Activated CD4-positive, CD25-positive, alpha-beta regulatory T cell treated with anti-CD3 and anti-CD28 coated beads, Interleukin-2, amount 50 U/mL, for 16 hours (primary cell): ENCODE data around the gene BMAL1.

ENCODE experiments used
- DNase-seq: peaks from one replicate; pipeline ENCODE4 v3.0.0-alpha.2; 2020; ENCODE audit warnings: low read depth, low spot score

Gene BMAL1

DNA sequence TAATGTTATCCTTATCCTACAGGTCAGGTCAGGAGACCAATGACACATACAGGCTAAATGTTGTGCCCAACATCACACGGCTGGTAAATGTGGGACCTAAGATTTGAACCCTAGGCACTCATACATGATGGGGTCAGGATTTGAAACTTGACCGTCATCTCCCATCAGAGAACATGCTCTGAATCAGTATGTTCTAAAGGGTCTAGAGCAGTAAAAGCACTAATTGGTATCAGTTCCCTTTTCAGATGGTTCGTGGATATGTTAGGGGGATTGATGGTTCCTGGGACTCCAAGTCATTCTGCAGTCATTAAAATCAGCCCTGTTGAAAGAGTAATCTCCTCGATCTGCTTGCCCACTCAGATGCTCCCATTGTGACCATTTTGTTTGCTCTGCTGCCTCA lies 65.5 kb downstream of the BMAL1 start:
- no peak for DNase-seq

DNA sequence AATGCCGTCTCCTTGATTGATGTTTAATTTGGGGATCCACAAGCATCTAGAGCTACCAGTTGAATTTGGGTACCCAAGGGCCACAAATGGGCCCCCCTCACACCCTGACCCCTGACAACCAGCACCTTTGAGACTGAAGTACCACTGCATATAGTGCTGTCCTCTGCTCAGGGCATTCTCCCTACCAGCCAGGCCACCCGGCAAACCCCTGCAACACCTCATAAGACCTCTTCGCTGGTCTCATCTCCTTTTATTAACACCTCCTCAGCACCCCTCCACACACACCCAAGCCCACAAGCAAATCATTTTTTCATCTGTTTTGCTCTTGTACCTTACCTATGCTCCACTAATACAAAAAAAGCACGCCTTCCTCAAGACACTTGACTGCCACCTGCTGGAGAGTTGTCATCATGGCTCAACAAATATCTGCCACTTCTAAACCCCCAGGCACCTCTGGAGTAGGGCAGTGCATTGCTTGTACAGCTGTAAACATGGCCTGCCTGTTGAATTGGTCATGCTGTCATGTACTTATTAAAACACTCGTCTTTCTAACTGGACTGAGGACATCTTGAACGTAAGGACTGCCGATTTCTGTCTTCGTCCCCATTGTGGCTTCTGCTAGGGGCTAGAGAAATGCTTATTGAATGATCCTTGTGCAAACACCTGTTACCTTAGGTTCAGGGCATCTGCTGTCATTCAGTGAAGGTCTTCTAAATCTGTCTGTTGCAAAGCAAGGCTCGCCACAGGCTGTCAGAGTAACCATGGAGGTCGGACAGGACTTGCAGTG lies 66.5 kb downstream of the BMAL1 start:
- peak; percentile 52 for DNase-seq

DNA sequence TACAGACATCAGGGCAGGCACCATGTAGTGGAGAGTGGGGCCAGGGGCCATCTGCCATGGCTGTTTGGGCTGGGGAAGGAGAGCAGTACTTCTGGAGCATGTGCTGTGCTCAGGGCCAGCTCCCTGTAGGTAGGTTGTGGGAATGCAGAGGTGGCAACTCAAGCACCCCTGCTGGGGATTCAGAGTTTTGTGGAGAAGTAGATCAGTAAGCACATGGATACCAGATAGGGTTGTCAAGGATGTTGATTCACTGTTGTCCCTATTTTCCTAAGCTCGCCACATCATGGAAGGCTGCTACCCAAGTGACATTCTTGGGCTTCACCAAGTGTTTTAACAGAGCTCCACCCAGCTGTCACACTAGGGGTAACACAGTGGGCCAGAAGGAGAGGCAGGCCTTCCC lies 67.2 kb downstream of the BMAL1 start:
- no peak for DNase-seq

DNA sequence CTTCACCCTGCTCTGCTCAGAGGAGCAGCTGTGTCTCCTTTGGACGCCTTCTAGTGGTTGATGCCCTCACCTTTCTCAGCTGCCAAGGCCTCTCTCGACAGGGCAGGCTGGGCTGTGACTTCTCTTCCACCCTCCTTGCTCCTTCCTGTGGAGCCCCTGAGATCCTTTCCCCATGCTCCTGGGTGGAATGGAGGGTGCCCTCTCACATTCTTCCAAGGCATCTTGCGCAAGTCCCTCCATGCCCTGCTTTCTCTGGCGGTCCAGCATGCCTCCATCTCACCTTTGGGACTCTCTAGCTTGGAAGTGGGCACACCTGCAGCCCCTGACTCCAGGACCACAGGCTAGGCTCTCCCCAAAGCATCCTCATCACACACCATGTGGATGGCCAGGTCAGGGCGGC lies 68.9 kb downstream of the BMAL1 start:
- DNase-seq = no peak

DNA sequence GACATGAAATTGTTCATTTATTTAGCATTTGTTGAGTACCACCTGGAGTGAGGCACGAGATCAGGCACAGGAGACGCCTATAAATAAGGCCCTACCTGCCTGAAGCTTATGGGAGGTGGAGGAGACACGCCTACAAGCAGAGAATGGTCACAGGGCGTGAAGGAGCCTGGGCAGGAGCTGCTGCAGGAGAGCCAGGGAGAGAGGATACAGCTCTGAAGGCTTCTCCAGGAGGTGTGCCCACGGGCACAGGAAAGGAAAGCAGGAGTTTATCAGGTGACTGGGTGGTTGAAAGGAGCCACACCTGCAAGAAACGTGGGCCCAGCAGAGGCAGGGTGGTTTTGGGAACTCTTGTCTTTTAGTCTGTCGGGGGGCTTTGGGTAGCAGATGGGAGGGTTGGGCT lies 70.3 kb downstream of the BMAL1 start:
- no peak for DNase-seq

DNA sequence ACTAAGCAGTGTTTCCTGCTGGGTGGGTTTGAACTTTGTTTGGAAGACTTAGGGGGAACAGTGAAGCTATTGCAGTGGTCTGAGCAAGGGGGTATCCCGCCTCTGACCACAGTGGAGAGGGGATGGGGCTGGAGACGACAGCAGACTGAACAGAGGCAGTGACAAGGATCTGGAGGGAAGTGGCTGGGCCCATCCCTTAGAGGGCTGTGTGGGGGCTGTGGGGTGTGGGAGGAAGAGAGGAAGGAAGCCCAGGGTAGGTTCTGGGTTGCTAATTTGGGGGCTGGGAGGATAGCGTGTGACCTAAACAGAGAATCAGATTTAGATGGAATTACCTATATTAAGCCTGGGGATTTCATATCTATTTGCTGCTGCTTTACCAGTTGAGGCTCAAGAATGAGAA lies 70.7 kb downstream of the BMAL1 start:
- DNase-seq = no peak

DNA sequence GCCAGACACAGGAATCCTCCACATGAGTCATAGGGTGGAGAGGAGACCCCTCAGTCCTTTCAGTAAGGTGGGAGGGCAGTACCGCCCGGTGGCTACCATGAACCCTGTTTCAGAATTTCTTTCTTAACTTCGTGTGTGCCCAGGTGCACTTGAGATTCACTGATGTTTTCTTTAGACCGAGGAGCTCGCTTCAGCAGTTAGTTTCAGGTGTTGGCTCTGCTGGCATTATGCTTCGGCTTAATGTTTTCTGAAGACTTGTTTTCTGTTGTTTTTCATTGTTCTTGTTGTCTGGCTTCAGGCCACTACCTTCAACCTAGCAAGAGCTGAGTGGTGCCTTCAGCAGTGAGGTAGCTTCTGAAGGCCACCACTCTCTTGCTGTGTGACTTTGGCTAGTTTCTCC lies 71.5 kb downstream of the BMAL1 start:
- no peak for DNase-seq

DNA sequence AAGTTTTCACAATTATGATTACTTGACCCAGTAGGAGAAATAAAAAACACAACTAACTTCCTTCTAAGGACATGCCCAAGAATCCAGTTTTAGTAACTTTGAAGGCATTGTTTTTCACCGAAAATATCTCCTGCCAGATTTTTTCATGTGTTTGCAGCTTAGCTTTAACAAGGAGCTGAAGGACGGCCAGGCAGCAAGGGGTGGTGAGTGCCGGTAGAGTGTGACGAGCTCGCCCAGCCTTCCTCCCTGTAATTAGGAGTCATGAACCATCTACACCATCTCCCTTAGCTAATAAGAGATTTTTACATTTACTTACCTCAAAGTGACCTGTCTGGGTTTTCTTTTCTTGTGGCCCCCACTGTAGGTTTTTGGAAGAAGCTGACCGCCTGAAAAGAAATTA lies 72.0 kb downstream of the BMAL1 start:
- DNase-seq = no peak

DNA sequence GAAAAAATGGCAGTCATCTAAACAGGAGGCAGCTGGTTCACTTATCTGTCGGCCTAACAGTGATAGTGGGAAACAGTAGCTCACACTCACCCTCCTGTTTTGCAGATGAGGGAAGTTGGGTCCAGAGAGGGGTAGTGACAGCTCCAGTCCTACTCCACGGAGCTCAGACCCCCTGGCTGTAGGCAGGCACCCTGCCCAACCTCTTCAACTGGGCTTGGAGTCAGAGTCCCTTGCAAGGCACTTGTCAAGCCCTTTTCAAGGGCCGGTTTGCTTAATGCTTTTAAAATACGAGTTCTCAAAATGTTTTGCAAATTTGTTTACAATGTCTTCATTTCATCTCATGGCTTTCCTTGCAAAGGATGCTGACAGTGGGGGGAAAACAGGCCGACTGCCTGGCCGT lies 75.1 kb downstream of the BMAL1 start:
- no peak for DNase-seq

DNA sequence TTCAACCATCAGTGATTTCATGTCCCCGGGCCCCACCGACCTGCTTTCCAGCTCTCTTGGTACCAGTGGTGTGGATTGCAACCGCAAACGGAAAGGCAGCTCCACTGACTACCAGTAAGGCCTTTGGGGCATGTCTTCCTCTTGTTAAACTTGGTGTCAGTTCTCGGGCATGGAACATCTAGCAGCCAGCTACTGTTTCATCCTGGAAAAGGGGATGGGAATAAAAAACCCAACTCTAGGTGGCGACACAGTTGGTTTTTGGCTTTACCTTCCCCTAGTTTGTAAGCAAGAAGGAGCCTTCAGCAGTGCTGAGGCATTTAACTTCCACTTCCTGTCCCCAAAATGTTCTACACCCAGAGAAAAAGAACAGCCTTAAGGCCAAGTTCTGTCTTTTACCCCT lies 76.7 kb downstream of the BMAL1 start:
- DNase-seq = no peak

DNA sequence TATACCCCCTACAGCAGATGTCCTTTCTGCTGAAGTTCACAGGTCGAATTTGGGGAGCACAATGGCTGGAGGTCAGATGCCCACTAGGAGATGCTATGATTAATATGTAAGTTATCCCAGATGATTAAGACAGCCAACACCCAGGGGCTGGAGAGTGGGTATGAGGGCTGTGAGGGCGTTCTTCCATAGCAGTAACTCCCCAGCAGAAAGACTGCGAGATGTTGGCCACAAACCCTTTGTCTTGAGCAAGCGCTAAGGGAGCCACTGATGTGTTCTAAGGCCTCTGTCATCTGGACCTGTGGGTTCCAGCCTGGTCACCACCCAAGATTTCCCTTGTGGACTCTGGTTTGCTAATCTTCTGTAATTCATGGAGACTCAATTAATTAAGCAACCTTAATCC lies 77.6 kb downstream of the BMAL1 start:
- no peak for DNase-seq

DNA sequence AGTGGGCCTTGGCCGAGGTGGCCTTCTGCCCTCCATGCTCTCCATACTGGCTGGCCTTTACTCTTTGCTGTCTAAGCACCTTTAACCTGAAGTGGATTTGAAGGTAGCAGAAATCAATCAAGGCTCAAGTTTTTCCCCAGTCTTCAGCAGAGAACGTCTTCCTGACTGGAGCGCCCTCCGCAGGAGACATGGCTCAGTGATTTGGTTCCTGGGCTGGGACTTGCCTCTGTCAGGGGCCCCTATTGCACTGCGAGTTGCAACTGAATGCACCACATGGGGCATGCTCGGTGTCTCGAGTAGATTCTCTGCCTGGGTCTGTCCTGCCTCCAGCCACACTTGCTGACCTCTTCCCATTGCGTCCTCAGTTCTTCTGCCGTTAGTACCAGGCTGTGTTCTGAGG lies 79.6 kb downstream of the BMAL1 start:
- DNase-seq = no peak

DNA sequence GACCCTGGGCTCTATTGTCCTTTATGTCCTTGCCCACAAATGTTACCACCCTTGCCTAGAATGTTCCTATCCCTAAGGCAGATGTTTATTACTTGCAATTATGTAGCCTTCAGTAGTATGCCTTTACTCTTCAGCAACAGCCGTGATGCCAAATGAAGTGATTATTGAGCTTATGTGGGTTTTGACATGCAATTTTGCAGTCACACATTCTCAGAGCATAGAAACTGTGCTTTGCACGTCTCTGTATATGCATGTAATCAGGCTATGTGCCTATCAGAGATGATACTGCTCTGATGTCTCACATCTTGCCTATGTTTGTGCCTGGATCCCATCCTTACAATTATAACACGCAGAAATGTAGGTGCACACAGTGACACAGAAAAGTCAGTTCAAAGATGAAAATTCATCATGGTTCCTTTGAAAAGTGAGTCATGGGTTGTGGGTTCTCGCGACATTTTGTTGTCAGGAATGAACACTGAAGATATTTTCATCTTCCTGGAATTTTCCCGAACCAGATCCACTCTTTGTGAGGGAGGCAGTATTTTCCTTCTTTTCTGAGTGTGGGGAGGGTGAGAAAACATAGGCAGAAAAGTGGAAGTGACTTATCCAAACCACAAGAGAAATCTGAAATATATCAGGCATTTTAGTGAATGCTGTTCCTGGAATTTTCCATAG lies 81.1 kb downstream of the BMAL1 start:
- no peak for DNase-seq

DNA sequence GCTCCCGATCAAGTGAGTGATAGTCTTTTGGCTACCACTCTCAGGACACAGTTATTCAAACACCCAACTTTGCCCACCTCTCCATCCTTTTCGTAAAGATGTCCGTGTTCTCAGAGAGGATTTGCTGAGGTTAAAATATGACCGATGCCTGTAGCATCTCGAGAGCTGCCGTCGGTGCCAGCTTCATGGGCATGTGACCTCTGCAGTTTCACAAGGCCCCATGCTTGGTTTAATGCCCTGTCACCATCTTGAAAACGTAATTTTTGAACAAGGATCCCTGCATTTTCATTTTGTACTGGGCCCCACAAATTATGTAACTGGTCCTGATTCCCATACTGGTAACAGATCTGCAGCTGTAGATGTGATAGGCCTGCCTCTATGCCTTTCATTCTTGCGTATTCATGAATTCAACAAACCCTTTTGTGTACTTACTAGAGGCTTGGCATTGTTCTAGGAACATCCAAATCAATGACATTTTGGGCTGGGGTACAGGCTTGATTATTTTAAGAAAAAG lies 85.1 kb downstream of the BMAL1 start:
- no peak for DNase-seq

DNA sequence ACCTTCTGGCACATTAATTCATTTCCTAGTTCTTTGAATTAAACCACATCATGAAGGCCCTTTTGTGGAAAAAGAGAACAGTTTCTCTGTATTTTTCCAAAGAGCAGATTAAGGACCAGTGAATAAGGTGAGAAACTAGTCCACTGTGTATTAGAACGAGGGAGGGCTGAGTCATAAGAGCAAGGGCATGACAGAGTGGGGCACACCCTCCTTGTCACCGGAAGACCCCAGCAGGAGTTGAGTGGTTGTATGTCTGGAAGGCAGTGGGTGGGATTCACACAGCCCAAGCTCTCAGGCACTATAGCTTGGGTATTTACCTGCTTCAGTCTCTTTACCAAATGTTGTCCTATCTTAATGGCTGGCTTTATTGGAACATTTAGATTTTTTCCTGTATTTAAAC lies 86.8 kb downstream of the BMAL1 start:
- no peak for DNase-seq

DNA sequence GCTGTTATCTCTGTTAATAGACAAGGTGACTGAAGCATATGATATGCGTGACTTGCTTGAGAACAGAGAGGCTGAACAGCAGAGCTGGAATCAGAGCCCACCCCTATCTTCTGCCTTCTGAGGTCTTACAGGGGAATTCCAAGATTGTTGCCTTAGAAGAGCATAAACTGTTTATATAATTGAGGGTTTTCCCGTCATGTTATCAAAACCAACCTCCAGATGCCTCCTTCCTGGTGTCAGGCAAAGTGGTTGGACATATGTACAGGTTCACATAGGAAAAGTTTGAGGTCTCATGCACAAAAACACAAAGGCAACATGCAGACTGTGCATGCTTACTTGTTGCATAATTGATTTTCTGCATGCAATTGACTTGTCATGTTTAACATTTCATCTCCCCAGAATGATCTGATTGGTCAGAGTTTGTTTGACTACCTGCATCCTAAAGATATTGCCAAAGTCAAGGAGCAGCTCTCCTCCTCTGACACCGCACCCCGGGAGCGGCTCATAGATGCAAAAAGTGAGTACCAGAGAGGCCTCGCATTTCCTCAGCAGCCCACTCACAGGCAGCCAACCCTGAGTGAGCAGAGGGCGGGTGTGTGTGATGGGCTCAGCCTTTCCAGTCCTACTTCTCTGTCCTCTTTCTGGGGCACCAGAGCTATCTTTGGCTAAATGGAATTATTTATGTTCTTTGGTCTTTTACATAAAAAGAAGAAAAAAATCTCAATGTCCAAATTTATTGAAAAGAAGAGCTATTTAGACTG lies 88.9 kb downstream of the BMAL1 start:
- no peak for DNase-seq

DNA sequence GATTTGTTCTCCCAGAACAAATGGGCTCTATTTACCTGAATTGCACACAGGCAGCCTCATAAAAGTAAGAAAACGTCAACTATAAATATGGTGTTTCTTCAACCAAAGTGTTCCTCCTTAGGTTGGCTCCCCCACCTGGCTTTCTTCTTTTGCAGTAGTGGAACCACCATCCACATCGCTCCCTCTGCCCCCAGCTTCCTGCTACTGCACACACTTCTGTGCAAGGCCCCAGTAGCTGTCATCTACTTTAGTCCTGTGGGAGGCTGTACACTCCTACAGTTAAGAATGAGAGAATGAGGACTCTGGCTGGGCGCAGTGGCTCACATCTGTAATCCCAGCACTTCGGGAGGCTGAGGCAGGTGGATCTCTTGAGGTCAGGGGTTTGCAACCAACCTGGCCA lies 89.5 kb downstream of the BMAL1 start:
- DNase-seq = no peak

DNA sequence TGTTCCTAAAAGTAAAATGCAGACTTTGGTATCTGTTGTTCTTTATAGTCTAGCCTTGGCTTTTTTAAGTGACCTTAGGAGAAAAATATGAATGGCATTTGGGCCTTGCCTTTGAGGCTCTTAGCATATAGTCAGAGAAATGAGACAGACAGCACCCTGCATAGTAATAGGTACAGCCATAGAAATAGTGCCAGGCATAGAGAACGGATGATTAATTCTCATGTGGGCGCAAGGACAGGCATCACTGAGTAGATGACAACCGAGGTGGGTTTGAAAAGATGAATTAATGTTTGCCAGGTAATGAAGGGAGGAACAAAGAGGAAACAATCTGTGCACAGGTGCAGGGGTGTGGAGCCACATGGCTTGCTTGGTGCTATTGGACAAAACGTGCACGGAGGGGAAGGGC lies 90.5 kb downstream of the BMAL1 start:
- no peak for DNase-seq

DNA sequence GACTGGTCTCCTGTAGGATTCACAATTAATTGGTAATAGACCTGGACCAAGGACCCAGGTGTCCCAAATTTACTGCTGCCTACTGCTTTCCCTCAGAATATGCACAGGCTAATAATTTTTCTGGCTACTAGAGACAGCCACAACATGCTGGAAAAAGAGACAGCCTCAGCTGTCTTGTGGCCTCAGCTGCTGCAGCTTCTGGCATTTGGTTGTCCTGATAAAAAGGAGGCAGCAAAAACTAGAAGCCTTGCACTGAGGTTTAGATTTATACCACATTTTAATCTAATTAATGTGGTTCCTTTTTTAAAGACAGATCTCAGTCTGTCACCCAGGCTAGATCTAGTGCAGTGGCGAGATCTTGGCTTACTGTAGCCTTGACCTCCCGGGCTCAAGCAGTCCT lies 95.6 kb downstream of the BMAL1 start:
- no peak for DNase-seq

DNA sequence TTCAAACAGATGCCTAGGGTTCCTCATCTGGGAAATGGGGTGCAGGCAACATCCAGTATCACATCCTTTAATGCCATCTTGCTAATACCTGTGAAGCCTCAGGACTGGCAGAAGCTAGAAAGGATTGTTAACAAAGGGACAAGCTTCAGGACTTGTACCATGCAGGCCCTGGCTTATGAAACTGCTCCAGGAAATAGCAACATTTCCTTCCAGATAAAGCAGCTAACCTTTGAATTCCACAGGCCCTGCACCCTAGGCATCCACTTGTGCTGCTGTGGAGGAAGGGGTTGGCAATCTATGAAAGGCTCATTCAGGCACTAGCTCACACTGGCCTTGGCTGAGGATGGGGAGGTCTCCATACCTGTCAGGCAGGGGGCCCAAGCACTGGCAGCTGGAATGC lies 98.2 kb downstream of the BMAL1 start:
- DNase-seq = no peak

DNA sequence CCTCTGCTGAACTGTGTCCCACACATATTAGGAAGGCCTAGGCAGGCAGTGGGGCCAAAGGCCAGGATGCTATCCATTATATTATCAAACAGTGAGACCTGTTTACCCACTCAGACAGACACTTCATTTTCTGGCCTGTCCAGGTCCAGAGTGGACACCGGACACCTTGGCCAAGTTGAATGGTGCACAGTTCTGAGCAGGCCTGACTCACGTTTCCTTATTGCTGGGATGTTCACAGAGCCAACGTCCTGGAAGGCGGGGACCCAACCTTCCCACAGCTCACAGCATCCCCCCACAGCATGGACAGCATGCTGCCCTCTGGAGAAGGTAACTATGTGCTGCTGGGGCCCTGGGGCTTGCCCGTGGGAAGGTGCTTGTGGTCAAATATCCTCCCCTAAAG lies 98.8 kb downstream of the BMAL1 start:
- DNase-seq = no peak

DNA sequence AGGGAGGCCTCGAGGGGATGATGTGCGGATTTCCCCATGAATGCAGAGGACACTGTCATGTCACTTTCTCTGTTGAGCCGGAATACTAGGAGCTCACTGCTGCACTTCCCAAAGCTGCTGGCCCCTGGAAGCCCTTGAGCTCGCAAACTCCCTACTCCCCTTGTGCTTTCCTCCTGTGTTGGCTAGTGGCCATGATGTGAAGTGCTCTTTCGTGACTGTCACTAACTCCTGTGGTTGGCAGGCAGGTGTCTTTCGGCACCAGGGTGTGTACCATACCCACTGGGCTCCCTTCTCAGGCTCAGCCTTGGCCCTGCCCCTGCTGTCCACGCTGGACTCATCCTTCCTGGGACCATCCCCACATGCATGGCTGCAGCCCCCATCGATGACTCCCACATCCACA lies 99.2 kb downstream of the BMAL1 start:
- DNase-seq = no peak

DNA sequence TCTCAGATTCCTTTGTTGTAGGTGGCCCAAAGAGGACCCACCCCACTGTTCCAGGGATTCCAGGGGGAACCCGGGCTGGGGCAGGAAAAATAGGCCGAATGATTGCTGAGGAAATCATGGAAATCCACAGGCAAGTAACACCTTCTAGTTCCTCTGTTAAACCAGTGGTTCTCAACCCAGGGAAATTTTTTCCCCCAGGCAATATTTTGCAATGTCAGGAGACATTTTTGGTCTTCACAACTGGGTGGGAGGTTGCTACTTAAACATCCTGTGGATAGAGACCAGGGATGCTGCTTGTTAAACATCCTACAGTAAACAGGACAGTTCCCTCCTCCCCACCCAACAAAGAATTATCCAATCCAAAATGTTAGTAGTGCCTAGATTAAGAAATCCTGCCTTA lies 100.7 kb downstream of the BMAL1 start:
- no peak for DNase-seq
